NCI-H1105 treated with DMSO at 0.1 percent for 48 hours (cell line): ENCODE data around the gene GNAQ.

ENCODE experiments used
- DNase-seq: peaks from one replicate; lab custom pipeline; 2025; lab: John Stamatoyannopoulos, UW

The GNAQ gene

DNA sequence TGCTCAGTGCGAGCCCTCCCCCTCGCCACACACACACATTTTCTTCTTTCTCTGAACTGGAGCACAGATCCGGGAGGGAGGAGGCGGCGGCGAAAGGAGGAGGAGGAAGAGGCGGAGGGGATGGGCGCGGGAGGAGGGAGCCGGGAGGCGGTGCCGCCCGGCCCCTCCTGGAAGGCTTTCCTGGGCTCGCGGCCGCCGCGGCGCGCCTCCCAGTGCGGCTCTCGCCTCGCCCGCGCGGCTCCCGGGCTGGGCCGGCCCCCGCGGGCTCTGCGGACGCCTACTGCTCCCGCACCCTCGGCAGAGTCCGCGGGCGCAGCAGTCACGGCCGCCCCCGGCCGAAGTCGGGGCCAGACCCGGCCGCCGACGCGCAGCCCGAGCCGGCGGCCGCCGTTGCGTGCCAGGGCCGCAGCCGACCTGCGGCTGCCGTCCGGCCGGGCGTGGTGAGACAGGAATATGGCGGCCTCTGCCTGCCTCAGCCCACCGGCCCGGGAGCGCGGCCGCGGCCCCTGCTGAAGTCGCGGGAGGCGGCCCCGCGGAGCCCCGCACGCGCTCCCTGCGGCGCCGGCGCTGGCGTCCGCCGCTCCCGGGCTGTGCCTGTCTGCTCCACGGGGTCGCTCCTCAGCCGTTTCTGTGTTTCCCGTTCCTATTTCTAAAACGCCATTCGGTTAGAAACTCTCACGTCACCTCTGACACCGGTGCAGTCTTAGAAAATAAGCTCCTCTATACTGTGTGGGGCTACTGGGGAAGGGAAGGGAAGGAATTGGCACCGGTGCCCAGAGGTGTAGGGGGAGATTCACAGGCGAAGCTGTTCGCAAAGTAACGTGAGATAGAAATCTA lies 500 bp upstream of the GNAQ start:
- peak; percentile 83 for DNase-seq

GRCh38 chr9:78030553-78031443 lies 813 bp downstream of the GNAQ start:
- DNase-seq = peak; percentile 33

- DNase-seq = peak; percentile 17
Measured at GRCh38 chr9:78030296-78030552, 1.4 kb downstream of the GNAQ start.

GRCh38 chr9:78029551-78030295 lies 1.9 kb downstream of the GNAQ start:
- no peak for DNase-seq

GRCh38 chr9:78028926-78029325 lies 2.7 kb downstream of the GNAQ start:
- DNase-seq = no peak

- DNase-seq = no peak
Measured at GRCh38 chr9:78026947-78027346, 4.7 kb downstream of the GNAQ start.

DNA sequence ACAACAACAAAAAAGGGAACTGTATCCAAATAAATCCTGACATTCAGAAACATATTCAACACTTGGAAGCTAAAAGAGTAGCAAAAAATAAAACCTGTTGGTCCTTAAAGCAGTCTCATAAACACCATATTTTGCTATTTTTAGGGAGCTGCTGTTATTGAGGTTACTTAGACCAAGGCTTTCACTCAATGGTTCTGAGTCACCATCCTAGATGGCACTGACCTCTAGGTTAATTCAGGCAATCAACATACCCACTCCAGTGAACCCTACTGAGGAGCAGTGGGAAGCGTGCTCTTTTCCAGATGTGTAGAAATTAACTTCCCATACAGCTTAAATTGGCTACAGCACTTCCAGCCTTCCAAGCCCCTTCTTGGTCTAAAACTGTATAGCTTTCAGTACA lies 5.2 kb downstream of the GNAQ start:
- no peak for DNase-seq

DNA sequence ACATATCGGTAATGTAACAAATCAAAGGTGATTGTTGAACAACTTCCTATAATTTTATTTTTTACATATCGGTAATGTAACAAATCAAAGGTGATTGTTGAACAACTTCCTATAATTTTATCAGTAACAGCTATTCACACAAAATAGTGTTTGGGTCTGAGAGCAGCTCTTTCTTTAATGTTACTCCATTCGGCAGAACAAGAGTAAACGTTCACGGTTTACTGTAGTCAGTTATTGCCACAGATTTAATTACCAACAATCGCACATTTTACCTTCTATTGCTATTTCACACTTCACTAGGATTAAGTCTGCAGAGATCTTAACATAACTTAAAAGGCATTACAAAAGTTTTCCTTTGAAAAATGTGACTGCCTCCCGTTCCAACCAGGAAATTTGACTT lies 6.4 kb downstream of the GNAQ start:
- no peak for DNase-seq

DNA sequence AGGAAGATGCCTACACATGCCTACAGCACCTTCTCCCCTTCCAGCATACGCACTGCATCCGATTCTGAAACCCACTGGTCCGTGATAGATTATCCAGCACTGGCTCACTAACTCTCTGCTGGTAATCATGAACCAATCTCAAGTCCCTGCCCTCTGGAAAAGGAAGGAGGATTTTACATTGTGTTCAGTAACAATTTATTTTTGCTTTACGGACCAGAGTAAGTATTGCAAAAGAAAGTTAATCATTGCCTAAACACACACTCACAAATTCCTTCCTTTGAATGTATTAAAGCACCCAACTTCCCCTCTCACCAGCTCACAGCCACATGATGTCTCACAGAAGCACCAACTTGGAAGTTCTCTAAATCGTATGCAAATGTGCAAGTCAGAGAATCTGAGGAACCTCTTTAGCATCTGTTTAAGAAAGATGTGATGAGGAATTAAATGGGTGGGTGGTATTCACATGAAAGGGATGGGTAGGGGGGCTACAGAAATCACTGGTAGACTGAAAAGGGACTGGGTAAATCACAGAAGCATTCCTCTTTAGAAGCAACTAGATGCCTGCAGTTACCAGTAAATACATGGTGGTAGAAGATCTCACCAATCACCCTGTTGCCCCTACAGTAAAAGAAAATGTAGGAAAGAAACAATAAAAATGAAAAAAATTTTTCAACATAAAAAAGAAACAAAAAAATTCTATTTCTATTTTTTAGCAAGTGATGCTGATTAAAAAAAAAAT lies 8.4 kb downstream of the GNAQ start:
- no peak for DNase-seq

DNA sequence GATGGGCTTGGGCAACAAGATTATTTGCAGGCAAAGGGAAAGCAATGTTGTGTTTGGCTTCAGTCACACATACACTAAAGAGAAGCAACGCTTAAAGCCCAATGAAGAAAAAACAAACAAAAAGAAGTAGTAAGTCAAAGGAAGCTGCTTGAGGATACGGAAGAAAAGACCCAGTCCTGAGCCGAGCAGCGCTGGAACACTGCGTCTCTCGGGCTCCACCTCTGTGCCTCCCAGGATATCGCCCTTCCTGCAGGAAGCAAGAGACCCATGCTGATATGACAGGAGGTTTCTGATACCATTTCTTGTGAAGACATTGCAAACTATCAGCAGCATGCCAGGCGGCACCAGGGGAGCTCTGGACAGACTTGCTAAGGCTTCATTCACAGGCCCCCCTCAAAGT lies 9.9 kb downstream of the GNAQ start:
- no peak for DNase-seq

DNA sequence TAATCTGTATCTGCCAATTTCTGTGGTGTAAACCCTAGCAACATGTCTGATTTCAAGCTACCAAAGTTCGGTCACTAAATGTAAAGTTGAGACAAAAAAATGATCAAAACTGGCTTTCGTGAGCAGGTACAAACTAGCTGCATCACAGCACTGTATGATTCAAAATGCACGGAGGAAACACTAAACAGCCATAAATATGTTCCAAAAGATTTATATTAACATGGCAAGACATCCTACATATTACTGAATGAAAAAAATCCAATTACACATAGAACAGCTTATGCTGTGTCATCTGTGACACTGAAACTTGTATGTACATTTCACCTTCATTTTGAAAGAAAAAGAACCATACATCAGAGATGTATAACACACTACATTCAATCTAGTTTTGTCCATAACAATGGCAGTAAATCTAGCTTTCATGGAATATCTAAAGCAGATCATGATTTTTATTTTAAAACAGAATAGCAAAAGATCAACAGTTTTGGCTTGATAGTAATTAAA lies 14.4 kb downstream of the GNAQ start:
- DNase-seq = no peak

- DNase-seq = no peak
Measured at GRCh38 chr9:78015241-78015640, 16.4 kb downstream of the GNAQ start.

DNA sequence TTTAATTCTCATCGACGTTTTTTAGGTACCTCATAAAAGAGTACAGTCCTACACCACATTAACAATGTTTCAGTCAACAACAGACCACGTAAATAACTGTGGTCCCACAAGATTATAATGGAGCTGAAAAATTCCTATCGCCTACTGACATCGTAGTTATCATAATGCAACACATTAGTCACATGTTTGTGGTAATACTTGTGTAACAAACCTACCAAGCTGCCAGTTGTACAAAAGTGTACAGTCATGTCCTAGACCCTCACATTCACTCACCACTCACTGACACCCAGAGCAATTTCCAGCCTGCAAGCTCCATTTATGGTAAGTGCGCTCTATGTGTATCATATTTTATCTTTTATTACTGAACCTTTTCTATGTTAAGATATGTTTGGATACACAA lies 16.8 kb downstream of the GNAQ start:
- no peak for DNase-seq

- no peak for DNase-seq
Measured at GRCh38 chr9:78013934-78014333, 17.7 kb downstream of the GNAQ start.

DNA sequence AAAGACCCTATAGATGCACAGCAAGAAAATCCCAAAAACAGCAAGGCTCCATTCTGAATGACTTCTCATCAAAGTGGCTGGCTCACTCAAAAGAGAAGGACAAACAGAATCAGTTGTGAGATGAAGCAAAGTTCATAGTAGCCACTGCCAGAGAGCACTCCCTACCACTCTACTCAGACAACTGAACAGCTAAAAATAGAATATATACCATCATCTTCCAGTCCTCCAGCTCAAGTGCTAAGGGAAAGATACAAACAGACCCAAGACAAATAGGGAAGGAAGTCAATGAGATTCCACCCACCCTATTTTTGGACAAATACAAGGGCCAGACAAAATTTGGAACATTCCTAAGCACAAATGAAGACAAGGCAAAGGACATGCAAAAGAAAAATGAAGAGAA lies 20.6 kb downstream of the GNAQ start:
- DNase-seq = no peak

- no peak for DNase-seq
Measured at GRCh38 chr9:78010445-78010844, 21.2 kb downstream of the GNAQ start.

DNA sequence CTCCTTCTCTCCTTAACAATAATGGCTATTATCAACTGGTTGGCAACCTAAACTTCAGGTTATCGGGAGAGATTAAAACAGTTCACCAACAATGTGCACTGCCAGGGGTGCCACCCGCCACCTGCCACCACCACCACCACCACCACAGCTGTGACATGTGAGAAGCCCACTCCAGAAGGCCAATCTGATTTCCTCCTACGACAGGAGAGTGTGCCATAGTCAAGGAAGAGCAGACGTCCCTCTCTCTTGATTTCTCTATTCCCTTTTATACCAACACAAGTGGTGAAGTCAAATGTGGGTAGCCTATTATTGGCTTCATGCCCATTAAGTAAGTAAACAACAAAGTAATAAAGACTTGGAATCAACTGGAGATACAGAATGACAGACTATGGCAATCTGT lies 22.4 kb downstream of the GNAQ start:
- DNase-seq = peak; percentile 21

GRCh38 chr9:78006734-78007133 lies 24.9 kb downstream of the GNAQ start:
- no peak for DNase-seq

DNA sequence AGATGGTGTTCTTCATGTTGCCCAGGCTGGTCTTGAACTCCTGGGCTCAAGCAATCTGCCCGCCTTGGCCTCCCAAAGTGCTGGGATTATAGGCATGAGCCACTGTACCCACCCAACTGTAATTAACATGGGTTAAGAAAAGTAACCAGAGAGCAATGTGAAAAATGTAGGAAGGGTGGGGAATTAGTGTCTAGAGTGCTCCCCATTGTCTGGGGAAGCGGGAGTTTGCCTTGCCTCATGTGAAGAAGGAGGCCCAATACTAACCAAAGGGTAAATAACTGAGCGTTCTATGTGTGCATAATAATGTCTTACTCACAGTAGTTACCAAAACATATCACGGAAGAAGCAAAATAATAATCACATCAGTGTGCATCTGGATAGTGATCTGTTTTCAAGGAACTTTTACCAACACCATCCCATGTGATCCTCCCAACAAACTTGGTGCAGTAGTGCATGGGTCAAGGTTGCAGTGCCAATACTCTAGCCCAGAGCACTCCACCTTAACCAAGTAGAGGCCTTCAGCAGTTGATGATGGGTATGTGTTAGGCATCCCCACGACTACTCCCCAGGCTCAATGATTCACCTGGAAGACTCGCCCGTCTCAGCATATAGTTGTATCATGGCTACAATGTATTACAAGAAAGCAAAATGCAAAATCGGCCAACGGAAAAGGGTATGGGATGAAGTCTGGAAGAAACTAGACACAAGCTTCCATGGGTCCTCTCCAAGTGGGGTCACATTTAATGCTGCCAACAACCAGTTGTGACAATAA lies 26.2 kb downstream of the GNAQ start:
- DNase-seq = no peak

DNA sequence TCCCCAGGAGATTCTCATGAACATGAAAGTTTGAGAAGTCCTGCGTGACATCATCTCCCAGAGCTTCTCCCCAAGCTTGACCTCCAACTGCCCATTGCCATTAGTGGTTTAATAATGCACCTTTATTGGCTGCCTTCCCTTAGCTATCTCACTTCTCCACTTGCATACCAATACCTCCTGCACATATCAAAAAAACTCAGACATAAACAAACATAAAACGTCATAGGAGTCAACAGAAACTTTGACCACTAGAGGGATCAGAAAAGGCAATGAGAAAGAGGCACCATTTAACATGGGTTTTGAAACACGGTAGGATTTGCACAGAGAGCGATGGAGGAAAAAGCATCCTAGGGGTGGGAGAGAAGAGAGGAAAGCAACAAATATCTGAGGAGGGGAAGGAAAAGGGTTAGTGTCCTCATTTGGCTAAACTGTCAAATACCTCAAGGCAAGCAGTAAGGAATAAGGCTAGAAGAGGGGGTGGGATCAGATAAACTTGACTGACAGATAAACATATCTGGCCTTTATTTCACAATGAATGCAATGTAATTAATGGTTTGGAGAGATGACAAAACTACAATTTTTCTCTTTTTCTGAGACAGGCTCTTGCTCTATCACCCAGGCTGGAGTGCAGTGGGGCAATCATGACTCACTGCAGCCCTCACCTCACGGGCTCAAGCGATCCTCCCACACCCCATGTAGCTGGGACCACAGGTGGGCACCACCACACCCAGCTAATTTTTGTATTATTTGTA lies 27.0 kb downstream of the GNAQ start:
- no peak for DNase-seq
